ENCODE measurements around the gene NAMPT.
"Not testable (repeated sequence)": the region's sequence is repeated elsewhere in the genome, so short reads cannot be mapped to it uniquely, and the experiment has no call there.

NAMPT gene

GRCh38 chr7:106305732-106306131 is 20.9 kb upstream of the NAMPT start:
- DNase-seq = no peak

- DNase-seq = no peak
These were observed 19.8 kb upstream of the NAMPT start for GRCh38 chr7:106304568-106304967.

DNA sequence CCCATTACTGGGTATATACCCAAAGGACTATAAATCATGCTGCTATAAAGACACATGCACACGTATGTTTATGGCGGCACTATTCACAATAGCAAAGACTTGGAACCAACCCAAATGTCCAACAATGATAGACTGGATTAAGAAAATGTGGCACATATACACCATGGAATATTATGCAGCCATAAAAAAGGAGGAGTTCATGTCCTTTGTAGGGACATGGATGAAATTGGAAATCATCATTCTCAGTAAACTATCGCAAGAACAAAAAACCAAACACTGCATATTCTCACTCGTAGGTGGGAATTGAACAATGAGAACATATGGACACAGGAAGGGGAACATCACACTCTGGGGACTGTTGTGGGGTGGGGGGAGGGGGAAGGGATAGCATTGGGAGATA is 13.8 kb upstream of the NAMPT start:
- not testable (repeated sequence) for DNase-seq

DNA sequence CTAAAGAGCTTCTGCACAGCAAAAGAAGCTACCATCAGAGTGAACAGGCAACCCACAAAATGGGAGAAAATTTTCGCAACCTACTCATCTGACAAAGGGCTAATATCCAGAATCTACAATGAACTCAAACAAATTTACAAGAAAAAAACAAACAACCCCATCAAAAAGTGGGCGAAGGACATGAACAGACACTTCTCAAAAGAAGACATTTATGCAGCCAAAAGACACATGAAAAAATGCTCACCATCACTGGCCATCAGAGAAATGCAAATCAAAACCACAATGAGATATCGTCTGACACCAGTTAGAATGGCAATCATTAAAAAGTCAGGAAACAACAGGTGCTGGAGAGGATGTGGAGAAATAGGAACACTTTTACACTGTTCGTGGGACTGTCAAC is 13.4 kb upstream of the NAMPT start:
- DNase-seq = not testable (repeated sequence)

DNA sequence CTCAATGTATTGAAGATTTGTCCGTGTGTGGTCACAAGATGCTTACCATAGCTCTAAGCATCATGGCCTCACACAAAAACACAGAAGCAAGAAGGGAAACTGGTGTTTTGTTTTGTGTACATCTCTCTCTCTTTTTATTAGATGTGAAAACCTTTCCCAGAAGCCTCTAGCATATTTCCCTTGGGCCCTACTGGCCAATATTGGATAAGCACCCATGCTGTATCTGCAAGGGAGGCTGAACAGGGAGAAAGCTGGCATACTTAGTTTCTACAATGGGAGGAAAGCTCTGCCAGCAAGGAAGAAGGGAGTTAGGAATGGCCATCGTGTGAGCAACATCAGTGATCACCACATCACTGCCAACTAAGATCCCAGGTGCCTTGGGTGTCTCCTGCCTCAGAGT is 9.6 kb upstream of the NAMPT start:
- no peak for DNase-seq

DNA sequence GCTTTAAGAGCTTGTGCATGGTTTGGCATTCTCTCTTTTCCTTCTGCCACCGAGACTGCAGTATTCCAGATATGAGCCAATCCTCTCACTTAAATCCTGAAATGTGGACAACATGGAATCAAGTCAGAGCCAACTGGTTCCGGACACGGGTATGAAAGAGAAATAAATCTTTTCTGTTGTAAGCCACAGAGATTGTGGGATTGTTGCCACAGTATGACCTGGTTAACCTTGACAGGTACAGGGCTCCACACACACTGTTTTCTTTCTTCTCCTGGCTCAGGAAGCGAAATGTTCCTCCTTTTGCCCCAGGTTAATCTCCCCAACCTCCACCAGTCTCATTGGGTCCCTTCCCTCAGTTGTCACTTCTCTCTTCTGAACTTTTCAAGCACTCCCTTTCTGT is 6.5 kb upstream of the NAMPT start:
- DNase-seq = no peak

- DNase-seq = no peak
These were observed 5.5 kb upstream of the NAMPT start for GRCh38 chr7:106290319-106290718.

GRCh38 chr7:106289848-106290247 is 5.1 kb upstream of the NAMPT start:
- DNase-seq = no peak

DNA sequence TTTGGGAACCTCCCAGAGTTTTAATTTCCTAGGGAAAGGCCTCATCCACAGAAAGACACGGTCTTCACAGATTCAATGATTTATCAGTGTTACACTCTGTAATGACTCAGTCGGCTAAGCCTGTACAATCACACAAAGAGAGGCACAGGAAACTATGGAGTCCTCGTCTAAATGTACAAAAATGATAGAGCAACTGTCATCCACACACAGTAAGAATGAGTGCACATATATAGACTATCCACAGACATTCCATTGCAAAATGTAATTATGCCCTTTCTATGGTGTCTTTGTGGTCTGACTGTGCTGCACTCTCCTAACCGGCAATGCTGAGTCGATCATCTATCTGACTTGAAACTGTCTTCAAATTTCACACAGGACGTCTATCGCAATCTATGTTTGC is 3.5 kb upstream of the NAMPT start:
- no peak for DNase-seq

GRCh38 chr7:106287786-106288185 is 3.0 kb upstream of the NAMPT start:
- DNase-seq = no peak

- peak in 2 of 58 donors; percentile 28 to 49 for DNase-seq
These were observed 1.2 kb upstream of the NAMPT start for GRCh38 chr7:106285855-106286492.

GRCh38 chr7:106285051-106285854 is 470 bp upstream of the NAMPT start:
- peak; percentile 54 to 100 (median 94) for DNase-seq

- DNase-seq = peak in 48 of 58 donors; percentile 2 to 67 (median 39)
These were observed 711 bp downstream of the NAMPT start for GRCh38 chr7:106283831-106284713.

DNA sequence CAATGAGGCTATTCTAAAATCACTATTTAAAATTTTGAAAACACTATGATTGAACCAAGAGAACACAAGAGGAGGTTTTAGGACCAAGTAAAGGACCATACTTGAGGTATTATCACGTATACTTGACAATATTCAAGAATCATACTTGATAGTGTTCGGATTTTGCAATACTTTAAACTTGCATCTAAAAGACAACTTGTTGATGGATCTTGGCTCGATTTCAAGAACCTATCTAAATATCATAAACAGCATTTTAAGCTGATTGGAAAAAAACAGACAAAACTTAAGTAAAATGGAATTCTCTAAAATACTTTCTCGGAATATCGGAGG is 1.3 kb downstream of the NAMPT start:
- DNase-seq = no peak

DNA sequence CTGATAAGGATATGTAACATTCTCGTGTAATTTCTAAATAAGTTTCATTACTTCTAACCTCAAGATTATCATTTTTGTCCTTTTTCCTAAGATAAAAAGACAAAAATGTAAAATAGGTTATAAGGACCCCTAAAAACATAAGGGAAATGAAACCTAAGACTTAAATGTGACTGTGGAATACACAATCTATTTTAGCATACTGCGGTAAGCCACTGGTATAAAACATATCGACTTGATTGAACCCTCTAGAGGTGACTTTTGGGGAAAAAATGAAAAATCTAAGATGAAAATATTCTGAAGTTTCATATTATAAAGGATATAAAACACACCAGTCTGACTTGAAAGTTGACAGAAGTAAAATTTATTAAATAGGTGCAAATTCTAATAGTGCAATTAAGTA is 1.9 kb downstream of the NAMPT start:
- DNase-seq = no peak

GRCh38 chr7:106282390-106282789 is 2.4 kb downstream of the NAMPT start:
- no peak for DNase-seq

- DNase-seq = no peak
These were observed 3.0 kb downstream of the NAMPT start for GRCh38 chr7:106281585-106282318.

DNA sequence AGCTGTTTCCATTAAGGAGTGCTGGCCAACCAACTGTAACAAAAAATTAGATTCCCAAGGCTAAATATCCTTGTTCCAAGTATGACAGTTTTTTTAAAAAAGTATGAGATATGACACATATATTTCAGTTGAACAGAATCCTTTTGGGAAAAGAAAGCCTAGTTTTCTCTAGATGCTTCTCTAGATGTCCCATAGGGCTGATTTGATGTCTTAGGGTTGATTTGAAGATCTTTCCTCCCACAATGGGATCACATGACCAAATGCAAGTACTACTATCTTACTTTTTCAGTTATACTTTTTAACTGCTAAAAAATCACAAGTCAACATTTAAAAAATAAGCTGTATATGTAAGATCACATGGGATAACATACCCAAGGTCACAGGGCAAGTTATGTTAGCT is 3.7 kb downstream of the NAMPT start:
- DNase-seq = no peak

- DNase-seq = no peak
These were observed 5.2 kb downstream of the NAMPT start for GRCh38 chr7:106279425-106280197.

- no peak for DNase-seq
These were observed 6.1 kb downstream of the NAMPT start for GRCh38 chr7:106278695-106279094.

DNA sequence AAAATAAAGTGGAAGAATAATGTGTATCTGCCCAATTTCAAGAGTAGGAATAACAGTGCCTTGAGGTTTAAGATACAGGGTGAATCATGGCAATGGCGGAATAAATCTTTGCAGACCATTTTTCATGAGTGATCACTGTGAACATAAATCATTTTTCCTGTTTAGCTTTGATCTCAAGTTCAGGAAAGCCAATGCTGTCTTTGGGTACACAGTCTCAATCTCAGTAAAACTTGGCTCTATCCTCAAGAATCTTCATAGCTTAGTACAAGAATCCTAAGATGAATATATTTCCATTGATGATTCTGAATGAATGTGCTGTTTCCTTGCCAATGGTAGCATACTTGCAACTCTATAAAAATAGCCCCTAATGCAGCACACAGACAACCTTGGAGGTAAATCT is 6.8 kb downstream of the NAMPT start:
- no peak for DNase-seq

Data from anterior cingulate cortex (tissue), 58 donors.